Endodermal cell (in vitro differentiated cells): ENCODE data around the gene POU2F3. TPM values are rescaled to one million over a fixed set of nuclear protein-coding genes. Genes with fewer than 3 reads are reported as not detected.

ENCODE experiments used
- DNase-seq: peaks from one replicate; pipeline ENCODE4 v3.0.0-alpha.2; 2017
- H3K27ac ChIP-seq: 2 replicates; pipeline ENCODE4 v1.5.1; 2013; ENCODE audit warnings: mild to moderate bottlenecking, low read depth, low read length, moderate library complexity
- H3K27me3 ChIP-seq: 2 replicates; pipeline ENCODE4 v1.6.1; 2013; ENCODE audit warnings: mild to moderate bottlenecking, low read length, moderate library complexity; ENCODE audit not compliant: insufficient read depth, control insufficient read depth, poor library complexity, severe bottlenecking
- H3K36me3 ChIP-seq: 2 replicates; pipeline ENCODE4 v1.7.0; 2013; ENCODE audit warnings: mild to moderate bottlenecking, low read length, moderate library complexity; ENCODE audit not compliant: control insufficient read depth, insufficient read depth
- H3K4me1 ChIP-seq: one replicate; pipeline ENCODE4 v1.7.0; 2013; ENCODE audit warnings: low read length; ENCODE audit not compliant: control insufficient read depth, insufficient read depth
- H3K4me3 ChIP-seq: 2 replicates; pipeline ENCODE4 v1.5.1; 2013; ENCODE audit warnings: mild to moderate bottlenecking, low read length, moderate library complexity
- H3K9ac ChIP-seq: 2 replicates; pipeline ENCODE4 v1.6.1; 2013; ENCODE audit warnings: mild to moderate bottlenecking, low read length, moderate library complexity; ENCODE audit not compliant: poor library complexity, severe bottlenecking; ENCODE audit errors: extremely low read depth
- H3K9me3 ChIP-seq: 2 replicates; pipeline ENCODE4 v1.6.1; 2013; ENCODE audit warnings: mild to moderate bottlenecking, low read length, moderate library complexity; ENCODE audit not compliant: control insufficient read depth
- H3K27ac Mint-ChIP-seq: 2 replicates; pipeline ENCODE4 v1.8.0; 2020; ENCODE audit warnings: mixed read lengths
- H3K27me3 Mint-ChIP-seq: 2 replicates; pipeline ENCODE4 v1.8.0; 2021; ENCODE audit warnings: mild to moderate bottlenecking, mixed read lengths; ENCODE audit not compliant: insufficient read depth
- H3K36me3 Mint-ChIP-seq: 2 replicates; pipeline ENCODE4 v1.8.0; 2020; ENCODE audit warnings: low read depth, mixed read lengths
- H3K4me1 Mint-ChIP-seq: 2 replicates; pipeline ENCODE4 v1.8.0; 2020; ENCODE audit warnings: mixed read lengths
- H3K4me3 Mint-ChIP-seq: 2 replicates; pipeline ENCODE4 v1.8.0; 2020; ENCODE audit warnings: mild to moderate bottlenecking, moderate library complexity, mixed read lengths
- H3K9me3 Mint-ChIP-seq: 2 replicates; pipeline ENCODE4 v1.8.0; 2020; ENCODE audit warnings: mild to moderate bottlenecking, mixed read lengths
- CTCF ChIP-seq: fragments of 200-600 bp; sonication (generic); conservative IDR thresholded peaks from 2 replicates; pipeline ENCODE4 v1.5.0; 2021; ENCODE audit warnings: antibody characterized with exemption, mild to moderate bottlenecking
- WGBS, 2 experiments: methylation state at CpG; one replicate each; pipeline versions ENCODE4 v1.1.5 to v1.1.7; 2013; ENCODE audit warnings: missing lambda C conversion rate in 2 of 2, mixed read lengths in 1 of 2; ENCODE audit not compliant: insufficient coverage in 1 of 2, insufficient read length in 1 of 2; 5-methylcytosine and 5-hydroxymethylcytosine counted together
- total RNA-seq, 2 donors: library from RNA; stranded (reverse); fragmentation: NEBNext Ultra II Directional in 1 of 2; extraction: Animal tissue kit (Norgen Biotek cat#: 25700) in 1 of 2; gene quantifications; 2 replicates in 1 of 2; 3 replicates in 1 of 2; pipeline ENCODE4 v1.2.1, GENCODE V29; 2021

POU2F3 gene
- total RNA-seq, 2 donors from 2014 or later: 0.46 TPM; not detected in 1

- Mint-ChIP-seq H3K9me3 (no peaks in the 10 kb centered on the region), H3K27ac (peak within 1 kb of the TSS; percentile 86), H3K36me3 (peaks cover 16% of the 10 kb centered on the region), H3K4me1 (peaks cover 9% of the 10 kb centered on the region), H3K4me3 (peak within 1 kb of the TSS; percentile 67), H3K27me3 (peaks cover 5% of the 10 kb centered on the region)
- Histone ChIP-seq H3K27ac (peak within 1 kb of the TSS; percentile 75), H3K36me3 (peaks cover 18% of the 10 kb centered on the region), H3K4me1 (peaks cover 9% of the 10 kb centered on the region), H3K9ac (peak within 1 kb of the TSS; percentile 74), H3K4me3 (peak within 1 kb of the TSS; percentile 96), H3K27me3 (no peaks in the 10 kb centered on the region), H3K9me3 (no peaks in the 10 kb centered on the region)
- WGBS, 2 experiments: 1% methylated on average over 16 to 84 of the region's 84 CpGs
- peak; percentile 96 for DNase-seq
- peak; percentile 44 for TF ChIP-seq CTCF
These were observed 85.2 kb downstream of the POU2F3 start, which contains the start of gene TLCD5 for GRCh38 chr11:120324932-120325810. Gene TLCD5, plus strand, starts transcription at chr11:120325299. Its CDS starts 2,143 bp downstream, at chr11:120327442.

GRCh38 chr11:120326228-120326627 is 86.3 kb downstream of the POU2F3 start:
- peaks cover 9% of the 10 kb centered on the region for H3K4me1 Mint-ChIP-seq
- peak overlapping the region; percentile 96 for H3K4me3 ChIP-seq
- no peaks in the 10 kb centered on the region for H3K27me3 ChIP-seq
- TF ChIP-seq CTCF: no peak
- peaks cover 5% of the 10 kb centered on the region for H3K27me3 Mint-ChIP-seq
- 87 to 92% methylated on average over 1 to 3 of the region's 3 CpGs for WGBS, 2 experiments
- peak overlapping the region; percentile 67 for H3K4me3 Mint-ChIP-seq
- peaks cover 17% of the 10 kb centered on the region for H3K36me3 Mint-ChIP-seq
- H3K27ac Mint-ChIP-seq: no peak overlapping the region
- H3K9me3 ChIP-seq: no peaks in the 10 kb centered on the region
- H3K4me1 ChIP-seq: peaks cover 9% of the 10 kb centered on the region
- peak overlapping the region; percentile 74 for H3K9ac ChIP-seq
- no peak overlapping the region for H3K27ac ChIP-seq
- H3K36me3 ChIP-seq: peaks cover 29% of the 10 kb centered on the region
- H3K9me3 Mint-ChIP-seq: no peaks in the 10 kb centered on the region
- DNase-seq: no peak

- Histone ChIP-seq H3K9ac (no peak overlapping the region), H3K9me3 (no peaks in the 10 kb centered on the region), H3K27ac (no peak overlapping the region), H3K4me1 (peaks cover 9% of the 10 kb centered on the region), H3K27me3 (no peaks in the 10 kb centered on the region), H3K36me3 (peaks cover 29% of the 10 kb centered on the region), H3K4me3 (peak overlapping the region; percentile 96)
- Mint-ChIP-seq H3K27ac (no peak overlapping the region), H3K36me3 (peaks cover 20% of the 10 kb centered on the region), H3K4me1 (peaks cover 9% of the 10 kb centered on the region), H3K9me3 (no peaks in the 10 kb centered on the region), H3K27me3 (peaks cover 5% of the 10 kb centered on the region), H3K4me3 (peak overlapping the region; percentile 67)
- no peak for DNase-seq
- TF ChIP-seq CTCF: no peak
- WGBS, 2 experiments: 88 to 89% methylated on average over 3 to 4 of the region's 4 CpGs
These were observed 86.9 kb downstream of the POU2F3 start for GRCh38 chr11:120326845-120327281.
